Stimulated activated CD4-positive, alpha-beta T cell treated with anti-CD3 and anti-CD28 coated beads, Interleukin-4, amount 100 ng/mL, for 24 hours (primary cell): ENCODE data around the gene FN3K.

Experiments
- DNase-seq: peaks from one replicate; pipeline ENCODE4 v3.0.0-alpha.2; 2020

Gene FN3K

DNA sequence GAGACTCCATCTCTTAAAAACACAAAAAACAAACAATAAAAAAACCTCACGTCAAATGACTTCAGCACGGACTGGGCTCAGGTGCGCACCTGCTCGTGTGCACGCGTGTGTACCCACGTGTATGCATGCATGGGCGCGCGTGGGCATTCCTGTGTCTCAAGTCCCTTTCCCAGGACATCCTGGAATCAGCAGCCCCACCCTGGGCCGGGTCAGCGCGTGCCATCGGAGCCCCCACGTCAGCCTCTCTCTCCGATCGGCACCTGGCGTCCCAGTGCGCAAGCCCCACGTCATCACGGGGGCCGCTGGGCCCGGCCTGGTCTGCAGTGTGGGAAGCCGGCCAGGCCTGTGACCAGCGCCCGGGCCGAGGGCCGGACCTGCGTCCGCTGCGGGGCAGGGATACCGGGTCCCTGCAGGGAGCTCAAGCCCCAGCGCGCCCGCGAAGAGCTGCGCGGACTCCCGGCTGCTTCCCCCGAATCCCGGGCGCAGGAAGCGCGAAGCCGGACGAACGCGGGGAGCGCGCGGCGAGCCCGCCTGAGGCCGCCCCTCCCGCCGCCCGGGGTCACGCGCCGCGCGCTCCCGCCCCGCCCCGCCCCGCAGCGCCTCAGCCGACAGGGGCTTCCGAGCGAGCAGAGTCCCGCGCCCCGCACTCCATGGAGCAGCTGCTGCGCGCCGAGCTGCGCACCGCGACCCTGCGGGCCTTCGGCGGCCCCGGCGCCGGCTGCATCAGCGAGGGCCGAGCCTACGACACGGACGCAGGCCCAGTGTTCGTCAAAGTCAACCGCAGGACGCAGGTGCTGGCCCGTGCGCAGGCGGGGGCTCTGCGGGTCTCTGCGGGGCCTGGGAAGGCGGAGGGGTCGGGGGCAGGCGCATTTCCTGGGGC, at the start of gene FN3K:
TSS of gene FN3K (plus strand) at position 629 of the 880 bp plus-strand sequence. CDS start at position 651, 22 bp downstream.
- DNase-seq: no peak

DNA sequence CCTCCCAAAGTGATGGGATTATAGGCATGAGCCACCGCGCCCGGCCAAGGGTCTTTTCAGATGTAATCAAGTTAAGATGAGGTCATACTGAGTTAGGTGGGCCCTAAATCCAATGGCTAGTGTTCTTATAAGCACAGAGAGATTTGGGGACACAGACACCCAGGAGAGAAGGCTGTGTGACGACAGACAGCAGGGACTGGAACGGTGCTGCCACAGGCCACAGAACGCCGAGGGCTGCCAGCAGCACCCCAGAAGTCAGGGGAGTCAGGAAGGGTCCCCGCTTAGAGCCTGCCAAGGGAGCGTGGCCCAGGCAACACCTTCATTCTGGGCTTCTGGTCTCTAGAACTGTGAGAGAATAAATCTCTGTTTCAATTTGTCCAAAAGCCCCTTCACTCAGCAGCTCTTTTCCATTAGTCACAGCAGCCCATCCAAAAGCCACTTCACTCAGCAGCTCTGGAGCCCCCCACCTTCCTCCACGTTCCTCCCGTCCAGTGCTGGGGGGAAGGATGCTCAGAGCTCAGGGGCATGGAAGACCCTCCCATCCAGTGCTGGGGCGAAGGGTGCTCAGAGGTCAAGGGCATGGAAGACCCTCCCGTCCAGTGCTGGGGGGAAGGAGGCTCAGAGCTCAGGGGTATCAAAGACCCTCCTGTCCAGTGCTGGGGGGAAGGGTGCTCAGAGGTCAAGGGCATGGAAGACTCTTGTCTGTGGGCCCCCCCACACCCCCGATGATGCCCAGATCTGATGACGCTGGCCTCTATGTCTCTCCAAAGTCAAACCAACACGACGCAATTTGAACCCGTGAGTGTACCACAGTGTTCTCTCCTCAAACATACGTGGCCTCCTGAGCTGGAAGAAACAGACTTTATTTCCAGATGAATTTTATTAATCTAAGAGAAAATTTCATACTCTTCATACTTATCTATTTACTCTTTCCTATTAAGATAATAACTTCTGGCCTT, 48.8 kb upstream of the FN3K start:
- no peak for DNase-seq

DNA sequence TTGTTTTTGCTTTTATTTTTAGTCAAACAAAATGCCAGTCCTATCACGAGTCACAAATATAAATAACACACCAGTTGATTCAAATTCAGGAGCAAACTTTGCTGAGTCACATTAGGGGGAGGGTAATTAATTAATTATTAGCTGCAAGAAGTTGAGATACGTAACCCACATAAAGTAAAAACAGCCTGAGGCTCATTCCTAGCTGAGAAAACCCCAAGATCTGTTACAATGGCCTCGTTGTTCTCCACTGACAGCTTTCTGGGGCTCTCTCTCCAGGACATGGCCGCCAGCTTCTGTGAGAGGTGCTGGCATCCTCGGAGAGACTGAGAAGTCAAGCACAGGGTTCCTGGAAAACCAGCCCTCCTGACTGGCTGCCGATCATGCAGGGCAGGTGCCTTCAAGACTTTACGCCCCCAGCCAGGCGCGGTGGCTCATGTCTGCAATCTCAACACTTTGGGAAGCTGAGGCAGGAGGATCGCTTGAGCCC, 48.0 kb upstream of the FN3K start:
- no peak for DNase-seq

DNA sequence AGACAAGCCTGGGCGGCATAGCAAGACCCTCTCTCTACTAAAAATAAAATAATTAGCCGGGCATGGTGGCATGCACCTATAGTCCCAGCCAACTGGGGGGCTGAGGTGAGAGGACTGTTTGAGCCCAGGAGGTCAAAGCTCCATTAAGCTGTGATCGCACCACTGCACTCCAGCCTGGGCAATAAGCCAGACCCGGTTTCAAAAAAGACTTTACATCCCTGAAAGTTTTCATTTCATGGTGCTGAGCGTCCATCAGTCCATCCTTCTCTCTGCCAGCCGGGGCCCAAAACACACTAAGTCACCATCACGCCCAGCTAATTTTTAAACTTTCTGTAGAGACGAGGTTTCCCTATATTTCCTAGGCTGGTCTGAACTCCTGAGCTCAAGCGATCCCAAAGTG, 47.5 kb upstream of the FN3K start:
- no peak for DNase-seq

DNA sequence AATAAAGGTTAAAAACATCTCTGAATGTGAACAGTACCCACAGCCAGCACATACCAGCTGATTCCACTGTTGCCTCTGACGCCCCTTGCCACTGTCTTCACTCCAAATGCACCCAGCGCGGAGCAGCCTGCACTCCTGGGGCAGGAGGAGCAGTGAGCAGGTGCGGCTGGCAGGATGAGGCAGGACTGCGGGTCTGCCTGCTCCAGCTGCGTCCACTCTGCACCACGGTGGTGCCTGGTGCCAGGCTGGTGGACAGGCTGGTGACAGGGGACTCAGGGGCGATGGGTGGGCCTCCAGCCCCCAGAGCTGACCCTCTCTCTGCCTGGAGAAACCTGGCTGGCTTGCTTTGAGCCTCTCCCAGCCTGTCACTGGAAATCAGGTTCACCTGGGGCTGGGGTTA, 46.3 kb upstream of the FN3K start:
- no peak for DNase-seq

- DNase-seq: no peak
Observed at GRCh38 chr17:82690786-82691489, 44.5 kb upstream of the FN3K start.

DNA sequence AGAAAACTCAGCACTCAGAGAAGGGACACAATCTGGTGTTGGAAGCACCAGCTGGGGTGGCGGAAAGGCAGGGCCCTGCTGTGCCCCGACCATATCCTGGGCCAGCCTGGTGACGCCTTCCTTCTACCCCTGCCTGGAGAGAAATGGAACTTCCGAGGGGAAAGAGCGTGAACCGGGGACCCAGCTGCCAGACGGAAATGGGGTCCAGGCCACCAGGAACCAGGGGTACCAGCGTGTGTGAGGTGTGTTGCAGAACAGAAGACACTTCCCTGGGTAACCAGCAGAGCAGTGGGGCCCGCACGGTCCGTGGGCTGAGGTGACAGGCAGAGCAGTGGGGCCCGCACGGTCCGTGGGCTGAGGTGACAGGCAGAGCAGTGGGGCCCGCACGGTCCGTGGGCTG, 43.7 kb upstream of the FN3K start:
- no peak for DNase-seq

- no peak for DNase-seq
Observed at GRCh38 chr17:82692268-82692667, 43.1 kb upstream of the FN3K start.

DNA sequence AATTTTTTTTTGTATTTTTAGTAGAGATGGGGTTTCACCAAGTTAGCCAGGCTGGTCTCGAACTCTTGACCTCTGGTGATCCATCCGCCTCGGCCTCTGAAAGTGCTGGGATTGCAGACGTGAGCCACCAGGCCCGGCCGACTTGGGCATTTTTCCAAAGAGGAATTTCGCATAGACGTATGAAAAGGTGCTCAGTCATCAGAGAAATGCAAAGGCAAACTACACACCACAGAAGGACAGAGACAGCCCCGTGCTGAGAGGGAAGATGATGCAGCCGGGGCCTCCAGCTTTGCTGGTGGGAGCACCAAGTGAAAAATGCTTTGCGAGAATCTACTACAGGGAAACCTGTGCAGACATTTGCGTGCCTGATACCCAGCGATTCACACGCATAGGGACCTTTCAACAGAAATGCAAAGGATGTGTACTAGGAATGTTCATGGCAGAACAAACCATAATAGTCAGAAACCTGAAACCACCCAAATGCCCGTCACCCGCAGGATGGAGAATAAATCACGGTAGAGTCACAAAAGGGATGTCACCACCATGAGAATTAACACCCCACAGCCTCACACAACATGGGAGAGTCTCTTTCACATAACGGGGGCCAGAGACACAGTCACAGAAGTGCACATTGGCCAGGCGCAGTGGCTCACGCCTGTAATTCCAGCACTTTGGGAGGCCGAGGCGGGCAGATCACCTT, 42.1 kb upstream of the FN3K start:
- no peak for DNase-seq

GRCh38 chr17:82694647-82695046, 40.8 kb upstream of the FN3K start:
- DNase-seq: no peak

GRCh38 chr17:82696259-82696658, 39.2 kb upstream of the FN3K start:
- DNase-seq: no peak

DNA sequence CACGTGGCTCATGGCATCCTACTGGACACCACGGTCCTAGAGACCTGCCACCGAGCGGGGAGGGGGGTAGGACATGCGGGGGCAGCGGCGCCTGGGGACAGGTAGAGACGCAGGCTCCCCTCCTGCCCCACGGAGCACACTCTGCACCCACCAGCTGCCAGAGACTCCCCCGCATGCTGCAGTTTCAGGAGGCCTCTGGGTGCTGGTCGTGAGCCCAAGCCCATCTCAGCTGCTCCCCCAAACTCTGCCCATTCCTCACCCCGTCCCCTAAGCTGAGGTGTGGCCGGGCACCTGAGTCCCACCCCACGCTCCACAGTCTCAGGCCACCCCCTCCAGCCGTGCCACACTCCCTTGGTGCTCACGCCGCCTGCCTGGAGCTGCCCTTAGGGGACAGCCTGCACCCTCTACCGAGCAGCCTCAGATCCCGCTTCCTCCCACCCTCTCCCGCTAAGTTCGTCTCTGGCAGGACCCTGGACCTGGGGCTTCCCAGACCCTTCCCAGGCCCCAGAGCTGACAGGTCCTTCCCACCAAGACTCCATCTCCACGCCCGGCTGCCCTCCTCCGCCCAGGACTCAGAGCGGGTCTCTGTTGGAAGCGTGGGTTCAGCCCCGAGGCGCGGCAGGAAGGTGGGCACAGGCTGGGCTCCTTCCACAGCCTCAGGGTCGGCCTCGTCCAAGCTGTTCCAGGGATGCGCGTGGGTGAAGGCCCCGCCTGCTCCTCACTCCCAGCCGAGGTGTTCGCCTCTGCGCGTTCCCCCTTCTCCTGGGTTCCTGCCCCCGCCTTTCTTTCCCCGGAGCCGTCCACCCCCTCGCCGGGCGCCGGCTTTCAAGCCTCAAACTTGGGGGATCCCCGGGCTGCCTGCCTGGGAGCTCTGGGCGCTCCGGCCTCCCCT, 38.3 kb upstream of the FN3K start:
- DNase-seq: no peak

DNA sequence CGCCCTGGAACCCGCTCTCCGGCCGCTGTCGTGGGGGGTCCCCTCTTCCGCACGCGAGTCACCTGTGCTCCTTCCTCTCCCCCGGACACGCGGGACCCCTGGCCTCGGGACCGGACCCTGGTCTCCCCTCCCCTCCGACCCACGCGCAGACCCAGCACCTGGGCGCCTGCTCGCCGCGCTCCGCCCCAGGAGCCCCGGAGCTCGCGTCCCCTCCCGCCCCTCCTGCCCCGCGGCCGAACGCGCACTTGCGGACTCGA, 37.7 kb upstream of the FN3K start:
- no peak for DNase-seq

DNA sequence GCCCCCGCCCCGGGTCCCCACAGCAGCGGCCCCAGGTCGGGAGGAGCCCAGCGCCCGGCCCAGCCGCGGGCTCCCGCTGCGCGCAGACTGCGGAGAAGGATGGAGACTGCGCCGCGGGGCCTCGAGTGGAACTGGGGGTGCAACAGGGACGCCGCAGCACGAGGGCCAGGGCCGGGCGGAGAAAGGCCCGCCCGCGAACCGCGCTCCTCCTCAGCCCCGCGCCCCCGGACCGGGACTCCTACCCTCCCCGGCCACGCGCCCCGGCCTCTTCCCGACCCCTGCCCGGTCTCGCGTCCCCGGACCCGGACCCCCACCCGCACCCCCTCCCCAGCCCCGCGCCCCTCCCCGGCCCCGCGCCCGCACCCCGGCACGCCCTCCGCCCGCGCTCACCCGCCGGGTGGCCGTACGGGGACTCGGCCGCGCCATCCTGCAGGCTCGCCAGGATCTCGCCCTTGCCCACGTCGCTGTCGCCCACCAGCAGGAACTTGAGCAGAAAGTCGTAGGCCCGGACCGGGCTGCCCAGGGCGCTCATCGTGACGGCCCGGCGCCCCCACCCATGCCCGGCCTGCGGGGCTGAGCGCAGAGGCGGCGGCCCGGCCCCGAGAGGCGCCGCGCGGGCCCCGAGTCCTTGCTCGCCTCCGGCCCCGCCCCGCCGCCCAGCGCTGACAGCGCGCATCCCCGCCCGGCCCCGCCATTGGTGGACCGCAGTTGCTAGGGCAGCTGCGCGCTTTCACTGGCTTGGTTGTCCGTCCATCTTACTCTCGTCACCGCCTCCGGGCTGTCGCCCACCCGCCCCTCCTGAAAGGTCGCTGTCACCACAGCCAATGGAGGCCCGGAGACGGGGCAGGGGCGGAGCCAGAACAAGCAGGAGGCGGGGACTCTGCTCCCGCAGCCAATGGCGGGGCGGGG, 37.1 kb upstream of the FN3K start, which contains the start of gene RAB40B:
TSS of gene RAB40B (minus strand) at position 634 of the 909 bp plus-strand sequence. CDS start at position 532, 102 bp downstream.
- DNase-seq: peak; percentile 98

DNA sequence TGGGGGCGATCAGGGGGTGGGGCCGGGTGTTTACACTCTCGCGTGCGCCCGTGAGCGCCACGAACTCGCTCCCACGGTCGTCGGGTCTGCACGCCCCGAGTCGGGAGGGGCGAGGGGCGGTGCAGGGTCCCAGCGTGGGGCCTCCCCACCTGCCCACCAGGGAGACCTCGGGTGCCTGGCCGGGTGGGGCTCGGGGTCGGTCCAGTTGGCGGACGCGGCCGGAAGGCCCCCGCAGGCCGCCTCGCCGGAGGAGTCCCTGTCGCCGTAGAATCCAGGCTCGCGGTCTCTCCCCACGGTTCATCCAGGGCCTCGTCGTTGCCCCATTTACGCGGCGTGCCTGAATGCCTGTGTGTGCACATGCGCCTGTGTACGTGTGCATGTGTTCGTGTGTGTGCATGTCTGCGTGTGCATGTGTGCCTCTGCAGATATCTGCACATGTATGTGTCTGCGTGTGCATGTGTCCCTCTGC, 36.4 kb upstream of the FN3K start:
- no peak for DNase-seq

DNA sequence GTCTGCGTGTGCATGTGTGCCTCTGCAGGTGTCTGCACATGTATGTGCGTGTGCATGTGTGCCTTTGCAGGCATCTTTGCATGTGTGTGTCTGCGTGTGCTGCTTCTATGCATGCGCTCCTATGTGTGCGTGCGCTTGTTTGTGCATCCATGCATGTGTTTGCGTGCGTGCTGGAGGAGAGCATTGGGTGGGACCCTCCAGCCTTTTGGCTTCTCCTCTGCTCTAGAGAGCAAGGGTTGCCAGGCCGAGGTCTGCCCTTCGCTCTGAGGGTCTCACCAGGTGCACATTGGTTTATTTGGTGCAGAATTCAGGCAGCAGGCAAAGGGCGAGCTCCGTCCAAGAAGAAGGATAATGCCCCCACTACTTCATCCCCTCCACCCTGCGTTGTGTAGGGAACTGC, 35.9 kb upstream of the FN3K start:
- DNase-seq: no peak

DNA sequence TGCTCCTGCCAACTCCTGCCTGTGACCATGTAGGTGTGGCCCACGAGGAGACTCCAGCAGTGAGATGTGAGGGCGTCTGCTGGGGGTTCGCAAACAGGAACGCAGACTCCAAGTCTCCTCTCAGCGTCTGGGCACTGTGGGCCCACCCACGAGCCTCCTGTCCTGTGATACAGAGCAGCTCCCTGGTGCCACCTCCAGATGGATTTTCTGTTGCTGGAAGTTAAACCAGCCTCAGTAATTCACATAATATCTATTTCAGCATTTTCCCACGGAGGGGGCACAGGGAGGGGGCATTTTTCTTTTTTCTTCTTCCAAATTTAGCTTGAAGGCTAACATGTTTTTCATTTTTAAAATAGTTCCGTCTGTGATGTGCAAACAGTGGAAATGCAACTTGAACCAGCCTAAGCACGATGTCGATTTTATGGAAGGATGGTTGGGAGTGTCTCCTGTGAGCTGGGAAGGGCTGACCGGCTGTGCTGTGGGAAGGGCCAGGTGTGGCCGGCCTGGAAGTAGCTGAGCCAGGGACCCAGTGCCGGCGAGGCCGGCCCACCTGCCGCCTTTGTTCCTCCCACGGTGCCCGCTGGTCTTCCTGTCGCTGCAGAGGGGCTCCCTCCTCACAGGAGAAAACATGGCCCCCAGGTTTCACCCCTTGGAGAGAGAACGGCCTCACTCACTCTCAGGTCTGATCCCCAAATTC, 33.0 kb upstream of the FN3K start:
- no peak for DNase-seq

- no peak for DNase-seq
Observed at GRCh38 chr17:82703036-82703745, 32.2 kb upstream of the FN3K start.
